ENCODE measurements around the gene NHLRC2.
"Not testable (repeated sequence)": the region's sequence is repeated elsewhere in the genome, so short reads cannot be mapped to it uniquely, and the experiment has no call there.

Gene NHLRC2, protein sequence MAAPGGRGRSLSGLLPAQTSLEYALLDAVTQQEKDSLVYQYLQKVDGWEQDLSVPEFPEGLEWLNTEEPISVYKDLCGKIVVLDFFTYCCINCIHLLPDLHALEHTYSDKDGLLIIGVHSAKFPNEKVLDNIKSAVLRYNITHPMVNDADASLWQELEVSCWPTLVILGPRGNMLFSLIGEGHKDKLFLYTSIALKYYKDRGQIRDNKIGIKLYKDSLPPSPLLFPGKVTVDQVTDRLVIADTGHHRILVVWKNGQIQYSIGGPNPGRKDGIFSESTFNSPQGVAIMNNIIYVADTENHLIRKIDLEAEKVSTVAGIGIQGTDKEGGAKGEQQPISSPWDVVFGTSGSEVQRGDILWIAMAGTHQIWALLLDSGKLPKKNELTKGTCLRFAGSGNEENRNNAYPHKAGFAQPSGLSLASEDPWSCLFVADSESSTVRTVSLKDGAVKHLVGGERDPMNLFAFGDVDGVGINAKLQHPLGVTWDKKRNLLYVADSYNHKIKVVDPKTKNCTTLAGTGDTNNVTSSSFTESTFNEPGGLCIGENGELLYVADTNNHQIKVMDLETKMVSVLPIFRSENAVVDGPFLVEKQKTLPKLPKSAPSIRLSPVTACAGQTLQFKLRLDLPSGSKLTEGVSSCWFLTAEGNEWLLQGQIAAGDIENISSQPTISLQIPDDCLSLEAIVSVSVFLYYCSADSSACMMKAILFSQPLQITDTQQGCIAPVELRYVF

DNA sequence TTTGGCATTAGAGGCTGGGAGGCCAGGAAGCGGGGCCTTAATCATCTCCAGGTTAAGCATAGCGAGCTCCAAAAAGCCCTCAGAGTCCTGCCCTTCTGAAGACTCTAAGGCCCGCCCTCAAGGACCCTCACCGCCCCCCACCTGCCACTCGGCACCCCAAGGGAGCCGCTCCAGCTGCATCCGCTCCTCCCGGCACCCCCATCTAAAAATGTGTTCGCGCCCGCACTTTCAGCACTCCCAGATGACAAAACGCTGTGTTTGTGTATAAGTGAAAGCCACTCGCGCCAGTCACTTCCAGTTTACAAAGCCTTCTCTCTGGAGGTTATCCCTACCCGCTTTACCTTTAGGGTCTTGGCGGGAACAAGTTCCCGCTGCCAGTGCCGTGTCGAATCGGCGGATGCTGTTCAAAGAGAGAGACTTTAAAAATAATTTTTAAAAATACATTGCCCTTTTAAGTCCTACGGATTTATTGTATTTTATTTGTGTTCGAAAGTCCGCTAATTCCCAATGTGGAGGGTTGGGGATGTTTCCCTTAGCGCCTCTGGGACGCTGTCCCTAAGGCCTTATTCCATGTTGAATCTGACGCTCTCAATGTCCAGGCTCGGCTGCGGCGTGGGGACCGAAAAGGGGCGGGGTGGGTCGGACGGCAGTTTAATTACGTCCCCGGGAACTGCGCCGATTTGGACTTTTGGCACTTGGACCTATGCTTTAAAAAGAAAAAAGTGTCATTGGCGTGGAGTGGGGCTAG is at the start of gene NHLRC2, which contains the start of gene DCLRE1A:
TSS of gene NHLRC2 (plus strand) at position 649 of the 748 bp plus-strand sequence. CDS start 212 bp downstream, outside the sequence.
TSS of gene DCLRE1A (minus strand) at position 70 of the 748 bp plus-strand sequence. CDS start 900 bp downstream, outside the sequence.
- peak; percentile 64 for DNase-seq

DNA sequence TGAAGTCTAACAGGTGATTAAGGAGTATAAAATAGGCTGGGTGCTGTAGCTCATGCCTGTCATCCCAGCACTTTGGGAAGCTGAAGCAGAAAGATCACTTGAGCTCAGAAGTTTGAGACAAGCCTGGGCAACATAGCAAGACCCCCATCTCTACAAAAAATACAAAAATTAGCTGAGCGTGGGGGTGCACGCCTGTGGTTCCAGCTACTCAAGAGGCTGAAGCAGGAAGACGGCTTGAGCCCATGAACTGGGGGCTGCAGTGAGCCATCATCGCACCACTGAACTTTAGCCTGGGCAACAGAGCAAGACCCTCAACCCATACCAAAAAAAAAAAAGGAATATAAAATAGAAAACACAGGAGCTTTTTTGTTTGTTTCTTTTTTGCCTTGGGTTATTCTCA is 48.0 kb upstream of the NHLRC2 start:
- no peak for DNase-seq

DNA sequence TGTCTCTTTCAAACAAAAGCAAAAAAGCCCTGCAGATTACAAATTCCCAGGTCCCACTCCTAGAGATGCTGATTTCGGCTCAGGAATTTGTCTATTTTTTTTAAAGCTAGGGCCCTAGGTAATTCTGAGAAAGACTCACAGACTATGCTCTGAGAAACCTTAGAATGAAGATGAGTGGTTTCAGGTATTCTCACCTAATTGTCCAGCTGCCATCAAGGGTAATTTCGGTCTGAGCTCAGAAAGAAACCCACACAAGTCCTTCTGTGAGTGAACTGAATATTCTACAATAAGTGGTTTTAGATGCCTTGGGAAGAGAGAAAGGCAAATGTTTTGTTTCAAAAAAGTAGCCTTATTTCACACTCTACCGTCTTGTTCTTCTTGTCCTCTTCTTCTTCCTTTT is 46.3 kb upstream of the NHLRC2 start:
- DNase-seq = no peak

DNA sequence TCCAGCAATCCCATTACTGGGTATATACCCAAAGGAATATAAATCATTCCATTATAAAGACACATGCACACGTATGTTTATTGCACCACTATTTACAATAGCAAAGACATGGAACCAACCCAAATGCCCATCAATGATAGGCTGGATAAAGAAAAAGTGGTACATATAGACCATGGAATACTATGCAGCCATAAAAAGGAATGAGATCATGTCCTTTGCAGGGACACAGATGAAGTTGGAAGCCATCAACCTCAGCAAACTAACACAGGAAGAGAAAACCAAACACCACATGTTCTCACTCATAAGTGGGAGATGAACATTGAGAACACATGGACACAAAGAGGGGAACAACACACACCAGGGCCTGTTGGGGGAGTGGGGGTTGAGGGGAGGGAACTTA is 39.8 kb upstream of the NHLRC2 start:
- not testable (repeated sequence) for DNase-seq

DNA sequence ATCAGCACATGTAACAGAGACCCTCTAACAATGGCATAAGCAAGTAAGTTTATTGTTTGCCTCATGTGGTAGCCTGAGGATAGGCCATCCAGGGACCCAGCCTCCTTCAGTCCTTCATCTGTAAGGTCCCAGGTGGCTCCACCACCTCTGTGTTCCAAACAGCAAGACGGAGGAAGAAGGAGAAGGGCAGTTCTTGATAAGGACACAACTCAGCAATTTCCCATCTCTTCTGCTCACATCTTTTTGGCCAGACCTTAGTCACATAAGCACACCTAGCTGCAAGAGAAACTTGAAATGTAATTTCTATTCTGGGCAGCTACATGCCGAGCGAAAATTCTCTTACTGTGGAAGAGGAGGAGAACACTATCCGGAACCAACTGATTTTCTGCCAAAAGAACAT is 34.5 kb upstream of the NHLRC2 start:
- DNase-seq = no peak

DNA sequence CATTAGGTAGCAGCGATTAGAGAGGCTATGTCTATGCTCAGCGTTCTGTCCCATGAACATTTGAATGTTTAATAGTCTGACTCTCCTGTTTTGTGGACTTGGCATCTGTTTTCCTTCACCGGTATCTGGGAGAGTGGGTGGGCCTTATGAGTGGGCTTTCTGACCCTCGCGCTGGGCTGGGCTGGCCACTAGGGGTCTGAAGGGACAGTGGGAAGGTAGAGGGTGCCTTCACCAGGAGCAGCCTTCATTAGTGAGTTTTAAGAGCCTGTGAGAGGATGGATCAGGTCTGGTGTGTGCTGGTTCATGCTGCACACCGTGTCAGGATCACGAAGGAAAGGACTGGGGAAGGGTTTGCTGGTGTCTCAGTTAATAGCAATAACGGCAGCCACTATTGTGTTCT is 34.0 kb upstream of the NHLRC2 start:
- no peak for DNase-seq

DNA sequence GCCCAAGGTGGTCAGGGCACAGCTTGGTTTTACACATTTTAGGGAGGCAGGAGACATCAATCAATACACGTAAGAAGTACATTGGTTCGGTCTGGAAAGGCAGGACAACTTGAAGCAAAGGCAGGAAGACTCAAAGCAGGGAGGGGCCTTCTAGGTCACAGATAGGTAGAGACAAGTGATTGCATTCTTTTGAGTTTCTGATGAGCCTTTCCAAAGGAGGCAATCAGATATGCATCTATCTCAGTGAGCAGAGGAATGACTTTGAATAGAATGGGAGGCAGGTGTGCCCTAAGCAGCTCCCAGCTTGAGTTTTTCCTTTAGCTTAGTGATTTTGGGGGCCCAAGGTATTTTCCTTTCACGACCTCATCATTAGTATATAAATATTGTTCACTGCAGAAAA is 33.2 kb upstream of the NHLRC2 start:
- not testable (repeated sequence) for DNase-seq

DNA sequence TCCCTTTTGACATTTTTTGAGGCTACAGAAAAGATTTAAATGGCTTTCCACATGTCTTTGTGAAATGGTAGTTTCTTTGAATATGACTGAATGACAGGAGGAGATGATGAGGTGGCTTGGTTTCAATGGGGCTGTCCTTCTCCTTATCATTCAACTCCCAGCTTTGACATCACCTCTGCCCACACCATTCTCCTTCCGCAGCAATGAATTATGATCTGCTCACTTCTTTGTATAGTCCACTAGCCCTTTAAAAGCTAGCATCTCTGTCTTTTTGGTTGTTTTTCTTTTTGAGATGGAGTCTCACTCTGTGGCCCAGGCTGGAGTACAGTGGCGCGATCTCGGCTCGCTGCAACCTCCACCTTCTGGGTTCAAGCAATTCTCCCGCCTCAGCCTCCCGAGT is 32.3 kb upstream of the NHLRC2 start:
- no peak for DNase-seq

DNA sequence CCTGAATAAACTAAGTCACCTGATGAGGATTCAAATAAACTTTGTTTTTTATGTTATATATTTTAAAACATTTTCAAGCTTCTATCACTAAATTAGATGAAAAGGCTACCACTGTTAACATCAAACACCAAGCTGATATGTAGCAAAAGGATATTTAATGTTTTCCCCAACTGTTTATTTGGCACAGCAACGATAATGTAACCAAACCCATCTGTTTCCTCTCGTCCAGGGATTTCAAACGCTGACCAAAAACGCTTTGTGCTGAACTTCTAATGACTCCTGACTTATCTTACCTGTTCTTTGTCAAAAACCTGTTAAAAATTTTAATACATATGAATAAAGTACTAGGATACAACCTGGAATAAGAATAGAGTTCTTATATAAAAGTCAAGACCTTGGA is 31.1 kb upstream of the NHLRC2 start:
- DNase-seq = no peak

DNA sequence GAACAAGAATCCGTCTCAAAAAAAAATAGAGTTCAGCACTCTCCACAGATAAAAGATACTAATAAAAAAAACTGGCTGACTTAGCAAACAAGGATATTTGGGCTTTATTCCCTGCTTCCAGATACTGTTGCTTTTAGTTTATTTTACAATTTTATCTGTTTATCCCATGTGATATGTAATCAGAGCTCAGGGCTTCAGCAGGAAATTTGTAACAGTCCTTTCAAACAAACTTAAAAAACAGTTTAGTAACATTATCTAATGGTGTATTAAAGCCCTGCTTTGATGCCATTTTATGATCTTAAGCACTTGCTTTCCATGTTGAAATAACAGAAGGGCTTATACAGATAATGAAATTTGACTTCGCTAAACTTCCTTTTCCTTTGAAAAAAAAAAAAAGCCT is 28.7 kb upstream of the NHLRC2 start:
- no peak for DNase-seq

DNA sequence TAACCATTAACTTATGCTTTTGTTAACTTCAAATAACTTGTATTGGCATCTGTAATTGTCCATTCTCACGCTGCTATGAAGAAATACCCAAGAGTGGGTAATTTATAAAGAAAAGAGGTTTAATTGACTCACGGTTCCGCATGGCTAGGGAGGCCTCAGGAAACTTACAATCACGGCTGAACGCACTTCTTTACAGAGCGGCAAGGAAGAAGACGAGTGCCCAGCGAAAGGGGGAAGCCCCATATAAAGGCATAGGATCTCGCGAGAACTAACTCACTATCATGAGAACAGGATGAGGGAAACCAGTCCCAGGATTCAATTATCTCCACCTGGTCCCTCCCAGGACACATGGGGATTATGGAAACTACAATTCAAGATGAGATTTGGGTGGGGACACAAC is 25.9 kb upstream of the NHLRC2 start:
- DNase-seq = not testable (repeated sequence)

DNA sequence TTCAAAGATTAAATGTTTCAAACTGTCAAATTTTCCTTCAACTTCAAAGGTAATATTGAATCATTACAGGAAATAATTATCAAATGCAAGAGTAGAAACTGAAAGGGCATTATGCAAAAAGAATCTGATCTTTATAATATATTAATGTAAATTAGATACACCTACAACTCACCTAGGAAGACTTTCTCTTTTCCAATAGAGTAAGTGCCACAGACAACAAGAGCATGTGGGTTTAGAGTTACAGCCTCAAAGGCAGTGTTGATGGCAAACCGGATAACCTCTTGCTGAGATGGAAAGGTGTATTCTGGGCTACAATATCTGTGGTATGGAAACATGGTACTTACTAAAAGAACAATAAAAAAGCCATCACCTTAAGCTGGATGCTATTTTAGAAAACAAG is 12.3 kb upstream of the NHLRC2 start:
- no peak for DNase-seq

DNA sequence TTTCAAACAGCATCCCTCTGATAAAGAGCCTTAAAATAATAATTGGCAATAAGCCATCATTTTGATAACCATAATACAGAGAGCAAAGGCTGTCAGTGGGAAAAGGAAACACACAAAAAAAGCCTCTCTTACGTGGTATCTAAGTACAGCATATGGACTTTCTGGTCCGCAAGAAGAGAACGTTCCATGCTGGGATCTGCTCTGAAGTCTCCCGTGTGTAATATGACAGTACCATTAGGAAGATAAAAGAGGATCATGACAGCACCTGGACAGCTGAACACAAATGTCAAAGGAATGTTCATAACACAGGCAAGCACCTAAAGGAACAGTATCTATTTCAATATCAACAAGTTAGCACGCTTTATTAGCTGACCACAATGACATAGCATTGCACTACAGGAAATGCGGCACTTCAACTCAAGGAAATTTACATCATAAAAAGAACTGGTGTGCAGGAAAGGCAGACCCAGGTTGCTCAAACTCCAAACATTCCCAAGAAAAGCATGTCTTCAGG is 10.4 kb upstream of the NHLRC2 start:
- DNase-seq = no peak

DNA sequence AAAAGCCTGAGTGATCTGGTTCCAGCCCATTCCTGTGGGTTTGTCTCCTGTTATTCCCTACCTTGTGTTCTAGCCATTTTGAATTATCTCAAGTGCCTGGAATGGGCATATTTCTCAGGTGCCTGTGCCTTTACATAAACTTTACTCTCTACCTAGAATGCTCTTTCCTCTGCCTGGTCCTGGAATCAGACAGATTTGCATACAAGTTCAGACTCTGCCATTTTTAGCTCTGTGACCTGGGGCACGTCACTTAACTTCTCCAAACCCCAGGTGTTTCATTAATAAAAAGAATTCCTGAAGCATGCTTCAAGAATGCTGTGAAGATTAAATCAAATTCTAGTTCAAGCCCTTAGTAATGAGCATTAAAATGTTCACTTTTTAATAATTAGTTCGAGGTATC is 8.4 kb upstream of the NHLRC2 start:
- DNase-seq = no peak

DNA sequence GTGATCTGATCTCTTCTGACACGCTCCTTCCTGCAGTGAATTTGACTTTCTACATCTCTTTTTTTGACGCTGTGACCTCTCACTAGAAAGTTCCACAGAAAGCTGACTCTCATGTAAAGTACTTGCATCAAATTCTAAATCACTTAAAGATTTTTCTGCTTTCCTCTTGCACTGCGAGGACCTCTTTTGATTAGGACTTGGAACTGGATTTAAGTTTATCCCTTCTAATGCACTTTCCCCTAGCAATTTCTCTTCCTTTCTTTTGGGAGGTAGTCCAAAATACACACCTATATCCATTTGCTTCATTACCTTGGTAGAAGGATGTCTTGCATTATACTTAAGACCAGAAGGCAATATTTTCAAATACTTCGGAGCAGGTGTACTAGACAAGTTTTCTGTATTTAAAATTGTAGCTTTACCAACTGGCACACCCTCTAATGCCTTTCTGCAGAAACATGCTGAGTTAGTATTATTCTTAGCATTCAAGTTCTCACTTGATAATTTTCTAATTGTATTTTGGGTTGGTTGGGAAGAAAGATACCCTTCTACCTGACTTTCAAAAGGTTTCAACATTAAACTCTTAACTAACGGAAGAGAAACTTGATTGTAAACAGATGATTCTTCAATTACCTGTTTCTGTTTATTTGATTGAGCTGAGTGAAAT is 5.2 kb upstream of the NHLRC2 start:
- no peak for DNase-seq

DNA sequence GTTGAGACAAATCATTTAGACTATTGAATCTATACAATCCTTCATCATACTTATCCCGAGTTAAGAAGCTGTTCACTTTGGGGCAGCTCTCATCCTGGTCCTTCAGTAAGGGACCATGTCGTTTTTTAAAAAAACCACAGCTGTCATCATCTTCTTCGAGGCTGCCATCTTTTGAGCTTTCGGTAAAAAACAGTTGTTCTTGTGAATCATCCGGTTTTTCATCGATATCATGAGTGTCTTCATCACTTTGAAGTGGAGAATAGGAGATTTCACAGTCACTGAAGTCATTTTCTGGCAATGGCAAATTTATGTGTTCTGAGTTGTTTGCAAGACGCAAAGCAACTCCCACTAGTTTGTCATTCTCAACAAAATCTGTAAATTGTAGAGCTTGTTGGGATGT is 4.5 kb upstream of the NHLRC2 start:
- no peak for DNase-seq

DNA sequence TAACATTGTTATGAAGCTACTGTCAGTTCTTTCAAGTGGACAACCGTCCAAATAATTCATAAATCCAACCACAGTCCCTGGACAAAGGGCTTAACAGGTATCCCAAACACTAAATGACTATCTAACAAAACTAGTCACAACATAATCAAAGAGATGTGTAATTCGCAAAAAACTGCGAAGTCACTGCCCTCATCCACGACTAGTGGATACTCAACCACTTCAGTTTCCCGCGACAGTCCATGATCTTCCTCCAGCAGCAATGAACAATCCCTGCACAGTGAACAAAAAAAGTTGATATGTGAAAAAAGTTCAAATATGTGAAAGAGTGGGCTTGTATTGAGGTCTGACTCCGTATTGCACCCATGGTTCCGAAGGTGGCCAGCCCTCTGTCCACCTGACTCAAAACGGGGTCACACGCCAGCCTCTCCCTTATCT is 866 bp upstream of the NHLRC2 start:
- DNase-seq = no peak

DNA sequence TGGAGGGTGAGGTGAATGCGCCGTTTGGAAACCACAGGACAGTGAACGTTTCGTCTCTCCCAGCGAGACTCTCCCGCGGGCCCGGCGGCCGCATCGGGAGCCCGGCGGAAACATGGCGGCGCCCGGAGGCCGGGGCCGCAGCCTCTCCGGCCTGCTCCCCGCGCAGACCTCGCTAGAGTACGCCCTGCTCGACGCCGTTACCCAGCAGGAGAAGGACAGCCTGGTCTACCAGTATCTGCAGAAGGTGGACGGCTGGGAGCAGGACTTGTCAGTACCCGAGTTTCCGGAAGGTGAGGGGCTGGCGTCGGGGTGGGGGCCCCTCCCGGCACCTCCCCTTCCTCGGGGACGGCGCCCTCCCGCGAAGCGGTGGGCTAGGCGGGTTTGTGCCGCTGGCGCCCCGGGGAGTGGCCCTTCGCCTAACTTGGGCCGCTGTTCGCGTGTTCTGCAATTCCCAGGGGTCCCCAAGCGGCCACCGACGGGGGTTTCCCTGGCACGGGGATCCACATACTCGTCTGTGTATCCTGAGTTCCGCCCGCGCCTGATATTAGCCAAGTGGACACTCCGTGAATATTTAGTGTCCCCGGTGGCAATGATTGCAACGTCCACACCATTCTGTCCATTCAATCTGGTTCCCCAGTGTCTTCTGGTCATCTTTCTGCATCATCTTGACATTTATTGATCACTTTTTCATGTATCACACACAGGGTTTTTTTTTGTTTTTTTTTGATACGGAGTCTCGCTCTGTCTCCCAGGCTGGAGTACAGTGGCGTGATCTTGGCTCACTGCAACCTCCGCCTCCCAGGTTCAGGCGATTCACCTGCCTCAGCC is 514 bp downstream of the NHLRC2 start:
- DNase-seq = no peak

DNA sequence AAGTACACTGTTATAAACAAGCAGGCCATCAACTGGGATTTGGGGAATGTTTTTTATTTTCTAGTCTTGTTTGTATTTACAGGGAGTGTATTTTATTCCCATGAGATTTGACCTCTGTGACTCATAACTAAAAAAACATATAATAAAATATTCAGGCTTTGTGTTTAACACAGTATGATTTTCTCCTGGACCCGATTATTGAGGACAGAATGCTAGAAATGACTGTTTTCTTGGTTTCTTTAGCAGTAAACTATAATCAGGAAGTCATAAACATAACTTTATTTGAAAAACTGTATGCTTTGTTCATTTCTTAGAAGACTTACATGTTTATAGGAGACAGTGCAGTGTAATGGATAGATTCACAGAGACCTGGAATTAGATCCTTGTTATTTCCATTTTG is 2.1 kb downstream of the NHLRC2 start:
- DNase-seq = no peak

DNA sequence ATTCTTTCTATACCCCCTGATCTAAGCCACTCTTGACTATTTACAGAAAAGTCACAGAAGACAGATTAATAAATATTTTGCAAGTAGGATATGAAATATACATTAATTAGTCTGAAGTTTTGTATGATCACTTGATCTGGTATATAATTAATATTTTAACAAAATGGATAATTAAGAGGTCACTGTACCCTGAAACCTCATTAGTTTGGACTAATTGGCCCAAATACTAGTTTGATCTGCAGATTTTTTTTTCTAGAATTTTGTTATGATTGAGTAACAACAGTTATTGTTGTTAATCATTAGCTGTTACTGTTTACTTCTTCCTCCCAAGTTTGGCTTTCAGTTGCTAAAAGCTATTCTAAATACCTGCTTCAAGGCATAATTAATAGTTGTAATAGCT is 2.7 kb downstream of the NHLRC2 start:
- DNase-seq = no peak

DNA sequence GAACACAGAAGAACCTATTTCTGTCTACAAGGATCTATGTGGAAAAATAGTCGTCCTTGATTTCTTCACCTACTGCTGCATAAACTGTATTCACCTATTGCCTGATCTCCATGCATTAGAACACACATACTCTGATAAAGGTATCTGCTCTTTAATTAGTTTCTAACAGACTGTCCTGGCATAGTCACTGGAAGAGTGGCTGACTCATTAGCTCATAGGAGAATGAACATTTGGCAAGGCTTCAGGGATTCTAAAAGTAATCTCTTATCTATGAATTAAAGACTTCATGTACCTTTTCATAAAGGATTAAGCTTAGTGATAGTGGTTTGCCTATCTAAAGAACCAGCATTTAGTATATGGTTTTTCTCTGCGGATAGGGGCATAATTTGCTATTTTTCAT is 4.1 kb downstream of the NHLRC2 start:
- no peak for DNase-seq

DNA sequence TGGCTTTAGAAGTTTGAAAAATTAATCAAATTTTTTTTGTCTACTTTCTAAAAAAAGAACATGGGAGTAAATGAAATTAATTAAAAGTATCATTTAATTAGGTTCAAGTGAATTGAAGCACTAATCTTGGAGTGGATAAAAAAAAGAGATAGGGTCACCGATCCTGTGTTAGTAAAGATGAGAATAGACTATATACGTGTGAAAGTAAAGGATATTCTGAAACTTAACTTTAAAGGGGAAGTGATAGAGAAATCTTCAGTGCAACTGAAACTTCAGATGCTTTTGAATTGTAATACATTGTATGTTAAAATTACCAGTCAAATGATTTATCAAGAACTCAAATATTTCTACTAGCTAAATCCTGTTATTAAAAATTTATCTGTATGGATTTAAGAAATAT is 4.8 kb downstream of the NHLRC2 start:
- DNase-seq = no peak
